HG02571 (cell line): ENCODE measurements around the gene P3H1.
"Not testable (repeated sequence)": the region's sequence is repeated elsewhere in the genome, so short reads cannot be mapped to it uniquely, and the experiment has no call there.

ENCODE experiments used
- ATAC-seq: cut with Tn5 transposase; IDR thresholded peaks from one replicate; pipeline ENCODE4 v1.9.1; 2021; ENCODE audit warnings: mild to moderate bottlenecking, moderate library complexity; ENCODE audit not compliant: unreplicated experiment

P3H1 gene

GRCh38 chr1:42766741-42767509 is at the start of gene P3H1, which contains the start of gene C1orf50:
TSS of gene P3H1 (minus strand) at chr1:42767028. CDS start at chr1:42766971, 57 bp downstream.
TSS of gene C1orf50 (plus strand) at chr1:42767249. CDS start at chr1:42767312, 63 bp downstream.
- peak; percentile 85 for ATAC-seq

GRCh38 chr1:42815941-42816584 is 49.2 kb upstream of the P3H1 start:
- no peak for ATAC-seq

GRCh38 chr1:42814815-42815214 is 48.0 kb upstream of the P3H1 start:
- not testable (repeated sequence) for ATAC-seq

GRCh38 chr1:42807056-42807668 is 40.3 kb upstream of the P3H1 start:
- no peak for ATAC-seq

GRCh38 chr1:42806593-42806992 is 39.8 kb upstream of the P3H1 start:
- no peak for ATAC-seq

- ATAC-seq = no peak
Observed at GRCh38 chr1:42806171-42806570, 39.3 kb upstream of the P3H1 start.

GRCh38 chr1:42801832-42802473 is 35.1 kb upstream of the P3H1 start:
- ATAC-seq = no peak

- no peak for ATAC-seq
Observed at GRCh38 chr1:42797979-42798378, 31.2 kb upstream of the P3H1 start.

- no peak for ATAC-seq
Observed at GRCh38 chr1:42797414-42797813, 30.6 kb upstream of the P3H1 start.

- no peak for ATAC-seq
Observed at GRCh38 chr1:42793824-42794223, 27.0 kb upstream of the P3H1 start.

GRCh38 chr1:42788021-42788420 is 21.2 kb upstream of the P3H1 start:
- ATAC-seq = no peak

- no peak for ATAC-seq
Observed at GRCh38 chr1:42786097-42786496, 19.3 kb upstream of the P3H1 start.

GRCh38 chr1:42784946-42785693 is 18.3 kb upstream of the P3H1 start, which contains the start of gene TMEM269:
TSS of gene TMEM269 (plus strand) at chr1:42784991. CDS start at chr1:42789894, 4,903 bp downstream.
- ATAC-seq = no peak

GRCh38 chr1:42784547-42784945 is 17.7 kb upstream of the P3H1 start:
- no peak for ATAC-seq

- ATAC-seq = no peak
Observed at GRCh38 chr1:42783092-42783491, 16.3 kb upstream of the P3H1 start.

- ATAC-seq = no peak
Observed at GRCh38 chr1:42780176-42780575, 13.3 kb upstream of the P3H1 start.

- ATAC-seq = no peak
Observed at GRCh38 chr1:42779725-42780124, 12.9 kb upstream of the P3H1 start.

GRCh38 chr1:42777852-42778251 is 11.0 kb upstream of the P3H1 start:
- ATAC-seq = no peak

GRCh38 chr1:42776502-42776901 is 9.7 kb upstream of the P3H1 start:
- ATAC-seq = no peak

GRCh38 chr1:42774928-42775526 is 8.2 kb upstream of the P3H1 start:
- no peak for ATAC-seq
